ENCODE measurements around the gene RAB5A. TPM values are rescaled to one million over a fixed set of nuclear protein-coding genes. Genes with fewer than 3 reads are reported as not detected.
"Not testable (repeated sequence)": the region's sequence is repeated elsewhere in the genome, so short reads cannot be mapped to it uniquely, and the experiment has no call there.

The RAB5A gene
- total RNA-seq, 2 donors from 2014 or later, result 52.8 to 72.2 TPM

DNA sequence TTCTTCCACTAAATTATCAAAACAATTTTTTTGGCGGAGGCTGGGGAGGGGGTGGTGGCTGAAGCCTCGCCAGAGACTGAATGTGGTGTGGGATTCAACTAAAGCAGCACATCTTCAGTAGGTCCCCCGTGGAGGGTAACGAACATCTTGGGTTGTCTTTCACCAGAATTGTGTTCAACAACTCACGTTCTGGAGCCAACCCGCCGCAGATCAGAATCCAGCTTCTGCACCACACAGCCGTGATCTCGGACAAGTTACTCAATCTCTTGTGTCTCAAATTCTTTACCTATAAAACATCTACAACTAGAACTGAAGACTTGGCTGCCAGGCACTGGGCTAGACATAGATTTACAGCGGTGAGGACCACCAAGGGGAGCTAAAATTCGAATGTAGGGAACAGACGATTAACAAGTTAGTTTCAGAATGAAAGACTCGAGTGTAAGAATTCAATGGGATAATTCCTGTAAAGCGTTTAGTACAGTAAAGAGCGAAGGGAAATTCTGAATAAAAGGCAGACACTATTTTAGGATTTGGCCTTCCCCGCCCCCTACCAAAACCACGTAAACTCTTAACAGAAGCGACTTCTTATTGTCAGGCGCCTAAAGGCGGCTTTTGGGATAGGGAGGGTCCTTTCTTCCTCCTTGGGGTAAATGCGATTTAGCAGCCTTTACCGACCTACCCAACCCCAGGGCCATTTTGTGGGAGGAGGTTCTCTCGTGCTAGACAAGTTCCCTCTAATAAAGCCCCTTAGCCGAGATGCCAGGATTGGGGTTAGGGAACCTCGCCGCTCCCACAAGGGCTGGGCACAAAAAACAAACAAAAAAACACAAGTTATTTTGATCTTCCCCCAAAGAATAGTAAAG is 697 bp upstream of the RAB5A start:
- intact Hi-C loops (cut with DNase I), result no loop called here
- DNase-seq (ENCODE audit: low spot score), result no peak

- DNase-seq (ENCODE audit: low spot score), result peak; percentile 83
These were observed 790 bp downstream of the RAB5A start for GRCh38 chr3:19947549-19948225.

DNA sequence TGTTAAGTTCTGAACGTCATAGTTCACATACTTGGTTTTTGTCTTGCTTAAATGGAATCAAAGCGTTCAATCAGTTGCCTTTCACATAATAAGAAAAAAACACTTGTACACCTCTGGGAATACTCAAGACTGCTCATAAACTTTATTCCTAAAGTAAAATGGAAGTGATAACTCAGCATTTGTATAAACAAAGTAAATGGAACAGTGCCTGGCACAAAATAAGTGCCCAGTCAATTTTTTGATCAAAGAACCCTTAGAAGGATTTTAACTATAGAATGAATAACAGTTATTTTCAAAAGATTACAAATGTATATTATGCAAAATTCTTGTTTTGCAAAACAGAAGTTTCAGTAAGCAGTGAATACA is 1.3 kb downstream of the RAB5A start:
- no peak for DNase-seq (ENCODE audit: low spot score)
- intact Hi-C loops (cut with DNase I), result no loop called here

More at GRCh38 chr3:19947549-19948225, 790 bp downstream of the RAB5A start:
- intact Hi-C loops (cut with DNase I), result no loop called here

GRCh38 chr3:19950316-19950715 is 3.4 kb downstream of the RAB5A start:
- intact Hi-C loops (cut with DNase I), result loop anchor here in 1 of 2 donors (1.0 kb wide), 1 partner anchor 14 kb away; no protein-coding TSS in a partner anchor
- DNase-seq (ENCODE audit: low spot score), result no peak

DNA sequence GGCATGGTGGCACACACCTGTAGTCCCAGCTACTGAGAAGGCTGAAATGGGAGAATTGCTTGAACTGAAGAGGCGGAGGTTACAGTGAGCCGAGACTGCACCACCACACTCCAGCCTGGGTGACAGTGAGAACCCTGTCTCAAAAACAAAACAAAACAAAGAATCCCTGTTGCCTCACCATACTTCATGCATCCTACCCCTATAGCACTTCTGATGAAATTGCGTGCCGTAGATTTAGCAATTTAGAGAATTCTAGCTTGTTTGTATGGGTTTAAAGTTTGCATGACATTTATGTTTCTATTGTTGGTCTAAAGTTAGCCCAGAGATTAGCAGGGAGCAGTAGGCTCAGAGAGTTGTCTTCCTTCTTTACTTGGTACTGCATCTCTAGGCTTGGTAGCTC is 7.8 kb downstream of the RAB5A start:
- intact Hi-C loops (cut with DNase I), result no loop called here
- no peak for DNase-seq (ENCODE audit: low spot score)

DNA sequence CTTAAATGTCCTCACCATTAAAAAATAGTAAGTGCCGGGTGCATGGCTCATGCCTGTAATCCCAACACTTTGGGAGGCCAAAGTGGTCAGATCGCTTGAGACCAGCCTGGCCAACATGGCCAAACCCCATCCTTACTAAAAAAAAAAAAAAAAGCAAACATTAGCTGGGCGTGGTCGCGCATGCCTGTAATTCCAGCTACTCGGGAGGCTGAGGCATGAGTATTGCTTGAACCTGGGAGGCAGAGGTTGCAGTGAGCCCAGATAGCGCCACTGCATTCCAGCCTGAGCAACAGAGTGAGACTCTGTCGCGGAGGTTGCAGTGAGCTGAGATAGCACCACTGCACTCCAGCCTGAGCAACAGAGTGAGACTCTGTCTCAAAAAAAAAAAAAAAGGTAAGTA is 10.5 kb downstream of the RAB5A start:
- DNase-seq (ENCODE audit: low spot score); intact Hi-C loops (cut with DNase I): not testable (repeated sequence)

DNA sequence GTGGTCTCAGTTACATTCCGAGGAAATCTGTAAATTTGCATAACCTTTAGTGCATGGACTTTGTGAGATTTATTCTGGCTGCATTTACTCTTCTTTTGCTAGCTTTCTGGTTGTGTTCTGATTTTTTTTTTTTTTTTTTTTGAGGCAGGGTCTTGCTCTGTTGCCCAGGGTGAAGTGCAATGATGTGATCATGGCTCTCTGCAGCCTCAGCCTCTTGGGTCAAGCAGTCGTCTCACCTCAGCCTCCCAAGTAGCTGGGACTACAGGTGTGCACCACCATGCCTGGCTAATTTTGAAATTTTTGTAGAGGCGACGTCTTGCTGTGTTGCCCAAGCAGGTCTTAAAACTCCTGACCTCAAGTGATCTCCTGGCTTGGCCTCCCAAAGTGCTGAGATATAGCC is 12.6 kb downstream of the RAB5A start:
- intact Hi-C loops (cut with DNase I), result no loop called here
- no peak for DNase-seq (ENCODE audit: low spot score)

- intact Hi-C loops (cut with DNase I), result no loop called here
- no peak for DNase-seq (ENCODE audit: low spot score)
These were observed 13.8 kb downstream of the RAB5A start for GRCh38 chr3:19960696-19961095.

GRCh38 chr3:19961960-19962359 is 15.1 kb downstream of the RAB5A start:
- no peak for DNase-seq (ENCODE audit: low spot score)
- intact Hi-C loops (cut with DNase I), result no loop called here

DNA sequence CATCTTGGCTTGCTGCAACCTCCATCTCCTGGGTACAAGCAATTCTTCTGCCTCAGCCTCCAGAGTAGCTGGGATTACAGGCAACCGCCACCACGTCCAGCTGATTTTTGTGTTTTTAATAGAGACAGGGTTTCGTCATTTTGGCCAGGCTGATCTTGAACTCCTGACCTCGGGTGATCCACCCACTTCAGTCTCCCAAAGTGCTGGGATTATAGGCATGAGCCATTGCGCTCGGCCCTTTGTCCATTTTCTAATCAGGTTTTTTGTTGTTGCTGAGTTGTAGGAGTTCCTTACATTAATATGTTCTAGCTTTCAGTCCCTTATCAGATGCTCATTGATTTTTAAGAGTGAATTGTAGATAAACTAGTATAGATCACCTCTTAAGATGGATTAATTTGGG is 20.3 kb downstream of the RAB5A start:
- no peak for DNase-seq (ENCODE audit: low spot score)
- intact Hi-C loops (cut with DNase I), result no loop called here

- intact Hi-C loops (cut with DNase I), result no loop called here
- DNase-seq (ENCODE audit: low spot score), result no peak
These were observed 20.9 kb downstream of the RAB5A start for GRCh38 chr3:19967812-19968211.

- intact Hi-C loops (cut with DNase I), result no loop called here
- no peak for DNase-seq (ENCODE audit: low spot score)
These were observed 23.4 kb downstream of the RAB5A start for GRCh38 chr3:19970327-19970726.

DNA sequence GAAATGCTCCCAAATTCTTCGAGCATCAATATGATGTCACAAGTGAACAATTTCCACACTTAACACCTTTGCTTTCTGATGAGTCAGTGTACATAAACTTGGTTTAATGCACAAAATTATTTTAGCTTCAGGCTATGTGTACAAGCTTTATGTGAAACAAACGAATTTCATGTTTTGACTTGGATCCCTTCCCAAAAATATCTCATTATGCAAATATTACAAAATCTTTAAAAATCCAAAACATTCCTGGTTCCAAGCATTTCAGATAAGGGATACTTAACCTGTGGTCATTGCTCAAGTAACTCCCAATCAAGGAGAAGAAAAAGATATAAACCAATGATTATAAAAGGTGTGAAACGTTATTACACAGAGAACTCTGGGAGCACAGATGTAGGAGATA is 25.2 kb downstream of the RAB5A start:
- intact Hi-C loops (cut with DNase I), result no loop called here
- no peak for DNase-seq (ENCODE audit: low spot score)

DNA sequence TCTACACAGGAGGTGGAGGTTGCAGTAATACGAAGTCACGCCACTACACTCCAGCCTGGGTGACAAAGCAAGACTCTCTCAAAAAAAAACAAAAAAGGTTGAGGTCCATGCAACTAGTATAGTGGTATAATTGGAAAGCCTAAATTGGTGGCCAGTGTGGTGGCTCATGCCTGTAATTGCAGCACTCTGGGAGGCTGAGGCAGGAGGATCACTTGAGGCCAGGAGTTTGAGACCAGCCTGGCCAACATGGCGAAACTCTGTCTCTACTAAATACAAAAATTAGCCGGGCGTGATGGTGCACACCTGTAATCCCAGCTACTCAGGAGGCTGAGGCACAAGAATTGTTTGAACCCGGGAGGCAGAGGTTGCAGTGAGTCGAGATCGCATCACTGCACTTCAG is 42.0 kb downstream of the RAB5A start:
- intact Hi-C loops (cut with DNase I); DNase-seq (ENCODE audit: low spot score): not testable (repeated sequence)

DNA sequence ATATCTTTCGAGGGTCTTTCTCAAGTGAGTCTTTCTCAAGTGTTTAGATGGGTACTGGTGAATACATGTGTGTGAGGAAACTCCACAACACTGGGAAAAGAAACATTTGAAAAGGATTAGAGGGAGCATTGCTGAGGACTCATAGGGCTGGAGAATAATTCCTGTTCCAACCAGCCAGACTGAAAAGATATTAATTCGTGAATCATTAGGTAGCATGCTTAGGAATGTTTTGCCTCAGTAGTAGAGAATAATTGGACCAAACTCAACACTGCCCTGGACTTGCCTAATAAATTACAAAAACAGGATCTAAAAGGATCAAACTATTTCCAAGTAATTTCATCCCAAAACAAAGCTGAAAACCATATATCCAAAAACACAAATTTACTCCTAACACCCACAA is 47.9 kb downstream of the RAB5A start:
- intact Hi-C loops (cut with DNase I), result no loop called here
- no peak for DNase-seq (ENCODE audit: low spot score)

DNA sequence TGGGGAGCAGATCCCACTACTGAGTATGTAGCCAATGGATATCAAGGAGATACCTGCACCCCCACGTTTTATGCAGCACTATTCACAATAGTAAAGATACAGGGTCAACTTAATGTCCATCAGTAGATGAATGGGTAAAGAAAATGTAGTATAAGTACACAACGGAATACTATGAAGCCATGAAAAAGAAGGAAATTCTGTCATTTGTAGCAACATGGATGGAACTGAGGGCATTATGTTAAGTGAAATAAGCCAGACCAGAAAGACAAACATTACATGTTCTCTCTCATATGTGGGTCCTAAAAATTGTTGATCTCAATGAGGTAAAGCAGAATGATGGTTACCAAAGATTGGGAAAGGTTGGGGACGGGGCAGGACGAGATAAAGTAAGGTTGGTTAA is 50.6 kb downstream of the RAB5A start:
- intact Hi-C loops (cut with DNase I), result no loop called here
- DNase-seq (ENCODE audit: low spot score), result no peak

DNA sequence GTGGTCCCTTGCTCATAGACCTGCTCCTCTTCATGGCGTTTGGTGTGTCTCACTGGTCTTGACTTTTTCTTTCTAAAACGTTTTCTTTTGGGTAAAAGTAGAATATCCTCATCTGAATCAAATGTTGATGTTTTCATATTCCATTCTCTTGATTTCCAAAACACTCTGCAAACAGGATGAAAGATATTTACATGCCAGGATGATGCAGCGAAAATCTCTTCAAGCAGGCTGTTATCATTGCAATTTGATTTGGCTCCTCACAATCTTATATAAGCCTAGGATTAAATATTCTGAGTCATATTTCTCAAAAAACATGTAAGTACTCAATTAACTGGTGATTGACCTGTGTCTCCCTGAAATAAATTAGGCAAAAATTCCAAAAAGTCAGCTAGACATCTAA is 55.0 kb downstream of the RAB5A start:
- intact Hi-C loops (cut with DNase I), result no loop called here
- no peak for DNase-seq (ENCODE audit: low spot score)

GRCh38 chr3:20007960-20008359 is 61.1 kb downstream of the RAB5A start:
- intact Hi-C loops (cut with DNase I), result no loop called here
- no peak for DNase-seq (ENCODE audit: low spot score)

DNA sequence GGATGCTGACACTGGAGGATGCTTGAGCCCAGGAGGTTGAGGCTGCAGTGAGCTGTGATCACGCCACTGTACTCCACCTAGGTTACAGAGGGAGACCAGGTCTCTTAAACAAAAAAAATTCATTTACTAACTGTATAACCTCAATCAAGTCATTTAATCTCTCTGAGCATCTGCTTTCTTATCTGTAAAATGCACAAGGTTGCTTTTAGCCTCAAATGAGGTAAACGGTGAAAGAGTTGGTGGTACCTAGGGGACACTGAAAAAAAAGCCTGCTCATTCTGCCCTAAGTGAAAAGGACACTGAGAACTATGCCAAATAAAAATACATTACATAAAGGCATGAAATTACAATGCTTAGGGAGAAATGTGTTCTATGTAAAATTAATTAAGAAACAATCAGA is 61.7 kb downstream of the RAB5A start:
- intact Hi-C loops (cut with DNase I), result no loop called here
- DNase-seq (ENCODE audit: low spot score), result no peak

DNA sequence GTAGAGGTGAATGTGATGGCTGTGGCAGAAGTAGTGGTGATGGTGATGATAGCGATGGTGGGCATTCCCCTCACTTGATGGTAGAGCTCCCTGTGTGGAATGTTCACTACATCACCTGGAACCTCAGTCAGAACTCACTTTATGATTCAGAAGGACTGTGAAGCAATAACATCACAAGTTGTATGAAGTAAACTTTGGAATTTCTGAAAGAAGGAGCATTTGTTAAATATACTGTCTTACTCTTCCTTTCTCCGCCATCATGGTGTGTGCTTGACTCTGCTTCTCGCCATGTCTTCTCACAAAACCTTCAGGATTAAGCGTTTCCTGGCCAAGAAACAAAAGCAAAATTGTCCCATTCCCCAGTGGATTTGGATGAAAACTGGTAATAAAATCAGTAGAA is 65.3 kb downstream of the RAB5A start, which contains the start of gene PP2D1:
Gene PP2D1 (minus strand): TSS at position 101 of the 400 bp plus-strand sequence. CDS start 192 bp downstream, outside the sequence.
- DNase-seq (ENCODE audit: low spot score), result no peak
- intact Hi-C loops (cut with DNase I), result no loop called here

- intact Hi-C loops (cut with DNase I), result no loop called here
- no peak for DNase-seq (ENCODE audit: low spot score)
These were observed 66.5 kb downstream of the RAB5A start for GRCh38 chr3:20013396-20013795.
